GM21390 (cell line): ENCODE data around the gene CSAD.
"Not testable (repeated sequence)": the region's sequence is repeated elsewhere in the genome, so short reads cannot be mapped to it uniquely, and the experiment has no call there.

Experiments used
- ATAC-seq: cut with Tn5 transposase; IDR thresholded peaks from one replicate; pipeline ENCODE4 v1.9.1; 2021; ENCODE audit not compliant: unreplicated experiment

CSAD gene

DNA sequence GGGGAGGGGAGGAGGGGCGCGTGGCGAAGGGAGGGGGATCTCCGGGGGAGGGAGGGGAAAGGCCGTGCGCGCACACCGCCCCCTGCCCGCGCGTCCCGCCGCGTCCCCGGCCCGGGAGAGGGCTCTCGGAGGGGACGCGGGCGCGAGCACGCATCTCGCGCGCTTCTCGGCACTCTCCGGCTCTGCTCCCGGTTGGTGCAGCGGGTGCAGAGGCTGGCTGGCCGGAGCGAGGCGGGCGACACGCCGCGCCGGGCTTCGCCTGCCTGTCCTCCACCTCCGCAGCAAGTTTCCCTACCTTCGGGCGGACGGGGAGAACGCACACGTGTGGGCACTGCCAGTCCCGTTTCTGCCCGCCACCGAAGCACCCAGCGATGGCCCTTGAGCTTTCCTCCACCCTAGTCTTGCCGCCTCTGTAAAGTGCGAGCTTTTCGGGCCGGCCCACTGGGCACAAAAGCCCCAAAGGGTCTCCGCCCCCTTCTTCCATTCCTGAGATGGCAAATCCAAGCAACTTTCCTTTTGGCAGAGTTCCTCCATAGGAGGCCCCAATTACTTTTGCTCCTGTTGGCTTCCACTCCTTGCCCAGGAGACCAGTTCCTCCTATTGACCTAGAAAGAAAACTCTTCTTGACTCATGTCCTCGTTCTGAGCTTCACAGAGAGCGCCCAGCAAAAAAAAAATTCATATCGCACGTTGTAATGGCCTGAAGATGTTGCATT is 363 bp upstream of the CSAD start:
- ATAC-seq = peak; percentile 45

DNA sequence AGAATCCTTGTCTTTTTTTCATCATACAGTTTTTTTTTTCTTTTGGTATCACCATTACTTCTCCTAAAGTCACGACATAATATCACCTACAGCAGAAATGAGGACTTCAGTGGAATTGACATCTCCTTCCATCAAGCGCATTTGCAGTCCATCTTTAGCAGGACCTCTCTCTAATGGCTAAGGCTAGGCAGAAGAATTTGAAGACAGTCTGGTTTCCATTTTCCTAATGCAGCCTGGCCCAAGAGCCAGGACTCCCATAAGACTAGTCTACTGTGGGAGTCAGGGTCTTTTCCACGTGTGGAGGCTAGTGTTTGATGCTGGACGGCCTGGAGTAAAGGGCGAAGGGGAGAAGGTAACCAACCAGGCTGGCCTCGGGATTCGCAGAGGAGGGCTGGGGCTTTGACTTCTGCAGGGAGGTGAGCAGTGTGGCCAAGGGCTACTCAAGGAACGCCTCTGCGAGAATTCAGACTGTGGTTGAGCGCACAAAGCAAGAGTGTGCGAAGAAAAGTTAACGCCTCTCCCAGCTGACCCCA is 972 bp downstream of the CSAD start:
- peak; percentile 6 for ATAC-seq

DNA sequence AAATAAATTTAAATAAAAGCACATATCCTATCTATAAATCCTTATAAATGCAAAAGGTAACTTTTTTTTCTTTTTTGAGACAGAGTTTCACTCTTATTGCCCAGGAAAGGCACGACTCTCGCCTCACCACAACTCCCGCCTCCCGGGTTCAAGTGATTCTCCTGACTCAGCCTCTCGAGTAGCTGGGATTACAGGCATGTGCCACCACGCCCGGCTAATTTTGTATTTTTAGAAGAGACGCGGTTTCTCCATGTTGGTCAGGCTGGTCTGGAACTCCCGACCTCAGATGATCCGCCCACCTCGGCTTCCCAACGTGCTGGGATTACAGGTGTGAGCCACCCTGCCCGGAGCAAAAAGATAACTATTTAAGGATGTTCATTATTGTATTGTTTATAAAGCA is 1.9 kb downstream of the CSAD start:
- not testable (repeated sequence) for ATAC-seq

DNA sequence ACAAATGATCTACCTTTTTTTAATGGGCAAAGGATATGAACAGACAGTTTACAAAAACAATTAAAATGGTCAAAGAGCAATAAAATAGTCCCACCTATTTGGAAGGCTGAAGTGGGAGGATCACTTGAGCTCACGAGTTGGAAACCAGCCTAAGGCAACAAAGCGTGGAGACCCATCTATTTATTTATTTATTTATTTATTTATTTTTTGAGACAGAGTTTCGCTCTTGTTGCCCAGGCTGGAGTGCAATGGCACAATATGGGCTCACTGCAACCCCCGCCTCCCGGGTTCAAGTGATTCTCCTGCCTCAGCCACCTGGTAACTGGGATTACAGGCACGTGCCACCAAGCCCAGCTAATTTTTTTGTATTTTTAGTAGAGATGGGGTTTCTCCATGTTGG is 3.3 kb downstream of the CSAD start:
- ATAC-seq = not testable (repeated sequence)

DNA sequence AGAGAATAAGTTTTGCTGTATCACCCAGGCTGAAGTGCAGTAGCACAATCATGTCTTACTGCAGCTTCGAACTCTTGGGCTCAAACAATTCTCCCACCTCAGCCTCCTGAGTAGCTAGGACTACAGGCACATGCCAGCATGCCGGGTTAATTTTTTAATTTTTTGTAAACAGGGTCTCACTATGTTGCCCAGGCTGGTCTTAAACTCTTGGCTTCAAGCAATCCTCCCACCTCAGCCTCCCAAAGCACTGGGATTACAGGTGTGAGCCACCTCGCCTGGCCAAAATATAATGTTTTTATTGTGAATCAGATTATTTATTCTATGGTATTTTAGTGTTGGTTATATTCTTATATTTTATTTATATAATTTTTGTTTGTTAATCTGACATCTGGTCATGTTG is 4.0 kb downstream of the CSAD start:
- ATAC-seq = no peak

DNA sequence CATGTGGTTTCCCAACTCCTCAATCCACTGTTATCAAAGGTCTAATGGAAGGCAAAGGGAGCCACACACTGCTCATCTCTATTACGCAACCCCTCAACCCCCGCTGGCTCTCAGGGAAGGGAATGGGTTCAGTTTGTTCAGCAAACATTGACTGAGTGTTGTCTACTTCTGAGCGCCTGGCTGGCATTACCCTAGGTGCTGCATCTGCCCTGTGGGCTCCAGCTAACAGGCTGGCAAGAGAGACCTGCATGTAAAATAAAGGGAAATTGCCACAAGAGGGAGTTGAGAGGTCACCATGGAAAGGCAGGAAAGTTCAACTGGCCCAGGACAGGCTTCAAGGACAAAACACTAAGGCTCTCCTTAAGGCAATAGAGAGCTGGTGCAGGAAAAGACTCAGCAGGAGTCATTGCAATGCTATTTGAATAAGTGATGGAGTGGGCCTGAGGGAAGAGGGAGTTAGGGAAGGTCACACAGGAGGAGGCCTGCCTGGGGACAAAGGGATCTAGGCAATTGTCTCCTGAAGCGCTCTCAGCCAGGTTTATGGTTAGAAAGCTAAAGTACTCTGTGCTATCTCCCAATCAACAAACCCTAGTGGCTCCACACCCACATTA is 5.7 kb downstream of the CSAD start:
- ATAC-seq = no peak

DNA sequence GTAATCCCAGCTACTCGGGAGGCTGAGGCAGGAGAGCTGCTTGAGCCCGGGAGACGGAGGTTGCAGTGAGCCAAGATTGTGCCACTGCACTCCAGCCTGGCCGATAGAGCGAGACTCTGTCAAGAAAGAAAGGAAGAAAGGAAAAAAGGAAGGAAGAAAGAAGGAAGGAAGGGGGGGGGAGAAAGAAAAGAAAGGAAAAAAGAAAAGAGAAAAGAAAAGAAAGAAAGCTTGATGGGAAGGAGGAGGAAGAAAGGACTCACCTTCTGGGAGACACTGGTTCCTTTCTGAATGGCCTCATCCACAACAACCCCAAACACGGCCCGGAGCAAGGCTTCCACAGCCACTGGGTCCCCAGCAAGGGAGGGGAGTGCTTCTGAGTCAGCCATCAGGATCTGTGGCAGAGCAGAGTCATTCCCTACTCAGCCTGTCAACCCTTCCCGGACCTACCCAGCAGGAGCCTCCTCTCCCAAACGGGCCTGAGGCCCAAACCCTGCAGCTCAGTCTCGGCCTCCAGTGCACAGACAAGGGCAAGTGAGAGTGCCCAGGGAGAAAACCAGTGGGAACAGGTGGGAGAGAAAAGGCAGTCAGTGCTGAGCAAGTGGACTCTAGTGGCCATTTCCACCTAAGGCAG is 7.5 kb downstream of the CSAD start:
- no peak for ATAC-seq

DNA sequence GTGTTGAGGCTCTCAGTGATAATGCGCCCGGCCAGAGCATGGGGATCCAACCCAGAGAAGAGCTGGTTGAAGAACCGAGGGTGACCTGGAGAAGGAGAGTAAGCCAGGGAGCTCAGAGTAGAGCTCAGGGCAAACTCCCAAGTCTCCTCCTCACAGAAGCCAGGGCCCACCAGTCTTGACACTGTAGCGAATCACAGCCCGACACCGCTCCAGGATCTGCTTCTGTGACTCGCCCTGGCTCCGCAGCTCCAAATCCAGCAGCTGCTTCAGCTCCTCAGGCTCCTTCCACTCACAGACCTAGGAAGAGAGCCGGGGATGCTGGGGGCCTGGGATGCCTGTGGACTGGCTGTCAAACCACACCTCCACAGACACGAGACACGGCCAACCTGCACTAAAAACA is 8.4 kb downstream of the CSAD start:
- no peak for ATAC-seq

DNA sequence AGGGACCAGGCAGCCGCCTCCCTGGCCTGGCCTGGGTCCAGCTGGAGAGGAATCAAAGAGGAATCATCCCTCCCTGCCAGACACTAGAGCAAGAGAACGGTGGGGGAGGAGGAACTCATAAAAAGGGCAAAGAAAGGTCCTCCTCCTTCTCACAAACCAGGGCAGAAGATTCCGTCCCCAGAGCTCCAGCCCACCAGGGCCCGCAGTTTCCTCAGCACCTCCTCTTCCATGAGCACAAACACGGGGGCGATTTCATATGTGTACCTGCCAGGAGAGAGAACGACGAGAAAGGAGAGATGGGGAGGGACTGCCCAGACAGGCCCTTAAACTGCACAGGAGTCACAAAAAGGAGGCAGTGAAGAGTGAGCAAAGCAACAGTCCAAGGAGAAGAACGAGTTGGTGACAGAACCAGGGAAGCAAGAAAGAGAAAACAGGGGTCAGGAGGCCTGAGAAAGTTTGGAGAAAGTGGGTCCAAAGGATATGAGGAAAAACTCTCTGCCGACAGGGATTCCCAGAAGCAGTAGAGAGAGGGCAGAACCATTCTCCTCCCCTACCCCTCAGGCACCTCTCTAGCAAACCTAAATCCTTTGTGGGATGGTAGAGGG is 8.9 kb downstream of the CSAD start:
- no peak for ATAC-seq

DNA sequence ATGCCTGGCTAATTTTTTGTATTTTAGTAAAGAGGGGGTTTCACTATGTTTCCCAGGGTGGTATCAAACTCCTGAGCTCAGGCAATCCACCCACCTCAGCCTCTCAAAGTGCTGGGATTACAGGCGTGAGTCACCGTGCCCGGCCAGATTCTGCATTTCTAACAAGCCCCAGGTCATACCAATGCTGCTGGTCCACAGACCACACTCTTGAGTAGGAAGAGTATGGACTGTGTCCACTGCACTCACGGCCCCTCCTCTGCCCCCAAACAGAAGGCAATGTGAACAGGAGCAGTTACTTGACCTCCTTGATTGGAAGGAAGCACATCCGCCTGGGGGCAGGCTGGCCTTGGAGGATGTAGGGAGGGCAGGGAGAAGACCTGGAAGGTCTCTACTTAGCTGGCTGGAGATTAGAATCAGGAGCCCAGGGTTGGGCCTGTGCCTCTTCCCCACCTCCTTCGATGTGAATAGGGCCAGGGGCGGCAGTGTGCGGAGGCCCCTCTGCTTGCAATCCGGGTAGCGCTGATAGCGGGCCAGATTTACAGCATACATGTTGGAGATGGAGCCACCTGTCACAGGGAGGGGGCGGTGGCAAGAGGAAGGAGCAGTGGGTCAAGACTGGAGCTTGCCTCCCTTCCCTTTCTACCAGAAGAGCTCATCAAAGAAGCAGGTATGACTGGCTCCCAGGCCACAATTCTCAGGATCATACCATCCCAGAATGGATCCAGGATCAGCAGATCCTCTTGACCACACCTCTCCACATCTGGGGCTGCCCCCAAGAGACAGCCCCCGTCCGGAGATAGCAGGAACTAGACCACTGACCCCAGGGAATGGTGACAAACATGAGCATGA is 9.6 kb downstream of the CSAD start:
- ATAC-seq = no peak

DNA sequence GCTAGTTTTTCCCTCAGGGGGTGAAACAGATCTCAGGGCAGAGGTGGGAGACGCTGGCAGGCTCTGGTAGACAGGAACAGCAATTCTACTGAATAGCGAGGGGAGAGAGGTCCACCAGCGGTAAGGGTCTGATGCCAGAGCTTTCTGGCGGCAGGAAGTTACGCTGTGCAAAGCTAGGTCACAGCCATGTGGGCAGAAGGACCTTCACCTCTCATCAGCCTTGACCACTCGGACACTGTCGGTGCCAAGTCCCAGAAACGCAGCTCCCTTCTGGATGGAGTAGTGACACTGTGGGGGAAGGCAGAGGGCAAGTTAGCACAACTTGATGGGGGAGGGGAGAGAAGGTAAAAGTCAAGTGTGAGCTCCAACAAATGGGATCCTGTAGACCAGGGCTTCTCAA is 10.5 kb downstream of the CSAD start:
- no peak for ATAC-seq

DNA sequence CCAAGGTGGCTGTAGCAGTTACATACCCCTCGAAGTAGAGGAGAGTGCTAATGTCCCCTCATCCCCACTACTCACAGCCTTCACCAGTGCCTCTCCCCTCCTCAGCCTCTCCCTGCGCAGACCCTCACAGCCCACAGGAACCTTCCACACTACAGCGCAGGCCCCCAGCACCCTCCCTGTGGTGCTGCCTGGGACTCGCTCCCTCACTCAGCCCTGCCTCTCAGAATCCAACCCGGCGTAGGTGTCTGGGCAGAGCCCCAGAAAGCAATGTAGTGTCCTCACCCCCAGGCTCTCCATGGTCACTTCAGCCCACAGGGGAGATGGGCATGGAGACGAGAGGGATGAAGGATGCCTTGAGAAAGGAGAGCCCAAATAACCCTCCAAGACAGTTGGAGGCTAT is 11.1 kb downstream of the CSAD start:
- no peak for ATAC-seq

DNA sequence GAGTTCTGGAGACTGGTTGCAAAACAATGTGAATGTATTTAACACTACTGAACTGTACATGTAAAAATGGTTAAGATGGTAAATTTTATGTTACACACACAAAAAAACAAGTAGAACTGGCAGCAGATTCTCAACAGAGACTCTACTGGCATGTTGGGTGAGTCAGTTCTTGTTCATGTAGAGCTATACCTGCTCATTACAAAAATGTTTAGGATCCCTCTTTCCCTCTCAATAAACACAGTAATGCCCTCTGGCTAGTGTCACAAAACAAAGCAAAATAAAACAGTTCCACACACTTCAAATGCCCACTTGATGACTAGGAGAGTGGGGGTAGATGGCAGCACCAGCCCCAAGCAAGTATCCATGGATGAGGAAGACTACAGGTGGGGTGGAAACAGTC is 13.9 kb downstream of the CSAD start:
- ATAC-seq = no peak

DNA sequence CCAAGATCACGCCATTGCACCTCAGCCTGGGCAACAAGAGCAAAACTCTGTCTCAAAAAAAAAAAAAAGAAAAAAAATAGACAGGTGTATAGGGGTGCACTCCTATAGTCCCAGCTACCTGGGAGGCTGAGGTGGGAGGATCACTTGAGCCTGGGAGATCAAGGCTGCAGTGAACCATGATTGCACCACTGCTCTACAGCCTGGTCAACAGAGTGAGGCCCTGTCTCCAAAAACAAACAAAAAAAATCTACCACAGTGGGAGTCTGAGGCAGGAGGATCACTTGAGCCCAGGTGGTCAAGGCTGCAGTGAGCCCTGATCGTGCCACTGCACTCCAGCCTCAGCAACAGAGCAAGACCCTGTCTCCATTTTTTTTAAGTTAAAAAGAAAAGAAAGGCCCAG is 17.7 kb downstream of the CSAD start:
- not testable (repeated sequence) for ATAC-seq

DNA sequence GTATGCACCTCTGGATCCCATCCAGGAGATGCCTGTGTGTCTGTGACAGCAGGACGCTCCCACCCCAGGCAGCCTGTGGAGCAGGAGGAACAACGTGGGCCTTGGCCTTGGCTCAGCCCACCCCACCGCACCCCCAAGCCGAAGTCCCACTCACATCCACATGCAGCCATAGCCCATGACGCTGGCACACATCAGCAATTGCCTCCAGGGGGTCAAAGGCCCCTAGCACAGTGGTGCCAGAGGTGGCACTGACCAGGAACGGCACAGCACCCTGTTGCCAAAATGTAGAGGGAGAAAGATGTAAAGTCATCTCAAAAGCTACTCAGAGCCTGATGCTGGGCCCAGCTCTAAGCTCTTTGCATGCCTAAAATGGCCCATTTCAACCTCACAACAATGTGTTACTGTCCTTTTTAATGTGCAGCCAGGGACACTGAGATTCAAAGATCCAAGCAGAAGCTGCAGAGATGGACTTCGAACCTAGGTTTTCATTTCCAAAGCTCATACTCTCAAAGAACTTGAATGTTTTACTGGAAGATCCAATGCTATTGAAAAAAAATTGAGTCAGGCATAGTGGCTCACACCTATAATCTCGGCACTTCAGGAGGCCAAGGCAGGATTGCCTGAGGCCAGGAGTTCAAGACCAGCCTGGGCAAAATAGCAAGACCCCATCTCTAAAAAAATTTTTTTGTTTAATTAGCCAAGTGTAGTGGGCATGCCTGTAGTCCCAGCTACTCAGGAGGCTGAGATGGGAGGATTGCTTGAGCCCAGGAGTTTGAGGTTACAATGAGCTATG is 19.4 kb downstream of the CSAD start:
- no peak for ATAC-seq

DNA sequence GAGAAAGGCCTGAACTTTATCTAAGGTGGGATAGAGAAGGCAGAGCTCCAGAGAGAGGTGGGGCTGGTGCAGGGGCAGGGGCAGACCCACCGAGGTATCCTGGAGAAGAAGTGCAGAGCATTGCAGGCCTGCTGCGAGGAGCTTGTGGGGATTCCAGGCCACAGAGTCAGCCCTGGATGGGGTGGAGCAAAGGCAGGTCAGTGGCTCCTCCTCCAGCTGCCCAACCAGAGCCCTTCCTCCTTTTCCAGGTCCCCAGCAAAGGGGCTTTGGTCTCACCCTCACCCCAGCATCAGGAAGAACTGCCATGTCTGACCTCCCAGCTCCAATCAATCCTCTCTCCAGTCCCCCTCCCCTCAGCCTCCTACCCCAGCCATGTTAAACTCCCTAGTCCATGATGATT is 20.1 kb downstream of the CSAD start:
- ATAC-seq = no peak

DNA sequence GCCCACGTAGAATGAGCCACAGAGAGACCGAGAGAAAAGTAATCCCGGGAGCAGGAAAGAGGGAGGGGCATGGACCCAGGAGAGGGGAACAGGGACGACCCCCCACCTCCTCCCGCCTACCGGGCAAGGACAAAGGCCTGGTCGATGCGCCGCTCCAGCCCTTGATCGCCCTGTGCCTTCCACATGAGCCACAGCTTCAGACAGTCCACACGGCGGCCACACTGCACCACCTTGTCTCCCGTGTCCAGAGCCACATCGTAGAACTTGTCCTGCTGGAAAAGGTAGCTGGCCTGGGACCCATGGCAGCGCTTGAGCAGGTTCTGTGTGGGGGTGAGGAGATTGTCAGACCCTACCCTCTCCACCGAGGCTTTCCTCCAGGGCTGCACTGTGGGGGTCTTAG is 20.7 kb downstream of the CSAD start:
- ATAC-seq = no peak

DNA sequence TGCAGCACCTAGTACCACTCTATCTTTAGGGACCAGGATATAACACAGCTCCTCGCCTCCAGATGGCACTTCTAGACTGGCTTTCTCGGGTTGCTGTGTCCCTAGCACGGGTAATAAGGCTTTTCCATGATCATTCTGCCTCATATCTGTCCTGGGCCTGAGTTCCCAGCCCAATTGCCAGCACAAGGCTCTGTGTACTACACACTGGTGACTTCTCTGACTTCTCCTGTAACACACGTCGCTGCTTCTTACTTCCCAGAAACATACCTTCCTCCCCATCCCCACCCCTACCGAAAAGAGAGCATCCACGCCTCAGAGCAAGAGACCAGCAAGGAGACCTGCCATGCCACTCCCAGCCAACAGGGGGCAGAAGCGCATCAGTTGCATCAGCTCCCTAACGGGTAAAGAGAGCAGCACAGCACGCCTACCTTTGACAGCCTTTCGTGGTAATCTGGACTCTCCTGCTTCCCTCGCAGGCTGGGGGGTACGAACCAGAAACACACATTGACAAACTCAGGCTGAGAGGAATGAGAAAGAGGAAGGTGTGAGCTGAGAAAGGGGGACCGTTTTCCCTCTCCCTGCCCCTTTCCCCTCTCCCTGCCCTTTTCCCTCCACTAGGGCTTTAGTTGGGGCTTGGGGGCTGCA is 21.4 kb downstream of the CSAD start:
- ATAC-seq = peak; percentile 78

DNA sequence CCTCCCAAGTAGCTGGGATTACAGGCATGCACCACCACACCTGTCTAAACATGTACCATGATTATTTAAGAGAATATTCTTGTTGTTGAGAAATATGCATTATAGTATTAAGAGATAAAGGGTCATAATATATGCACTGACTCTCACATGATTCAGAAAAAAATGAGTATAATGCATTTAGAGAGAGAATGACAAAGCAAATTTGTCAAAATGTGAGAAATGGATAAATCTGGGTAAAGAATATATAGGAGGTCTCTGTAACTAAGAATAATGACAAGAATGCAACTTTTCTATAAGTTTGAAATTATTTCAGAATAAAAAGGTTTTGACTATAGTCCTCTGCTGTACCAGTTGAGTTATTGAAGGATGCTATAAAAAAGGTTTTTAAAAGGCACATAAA is 28.3 kb downstream of the CSAD start:
- ATAC-seq = no peak

DNA sequence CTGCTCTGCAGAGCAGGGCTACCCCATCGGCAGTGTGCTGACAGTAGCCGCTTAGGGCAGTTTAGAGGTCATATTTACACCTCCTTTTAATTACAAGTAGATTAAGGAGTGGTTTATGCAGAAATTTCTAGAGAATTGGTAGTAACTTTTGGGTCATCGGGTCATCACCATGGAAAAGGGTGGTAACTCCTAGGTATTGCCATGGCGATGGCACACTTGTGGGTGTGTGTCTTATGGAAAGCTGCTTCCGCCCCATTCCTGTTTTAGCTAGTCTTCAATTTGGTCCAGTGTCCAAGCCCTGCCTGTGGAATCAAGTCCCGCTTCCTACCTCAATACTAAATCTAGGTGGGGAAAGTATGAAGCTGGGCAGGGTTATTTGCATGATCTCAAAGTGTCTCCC is 29.7 kb downstream of the CSAD start:
- ATAC-seq = no peak
